DND-41 (cell line): ENCODE measurements around the gene ANKRD11.

Experiments
- ATAC-seq: fragments of 200-7000 bp; cut with Tn5 transposase; 3 replicates; pipeline ENCODE4 v1.9.1; 2021; ENCODE audit warnings: low read depth; ENCODE audit not compliant: insufficient read depth
- DNase-seq: peaks from one replicate; pipeline ENCODE4 v3.0.0-alpha.2; 2020
- H2AFZ ChIP-seq: 2 replicates; pipeline ENCODE4 v1.6.0; 2012; ENCODE audit warnings: low read depth, low read length
- H3K27ac ChIP-seq: 2 replicates; pipeline ENCODE4 v1.5.1; 2012; ENCODE audit warnings: low read length, inconsistent platforms
- H3K27me3 ChIP-seq: fragments of 200-600 bp; sonication (generic); 2 replicates; pipeline ENCODE4 v1.6.0; 2012; ENCODE audit warnings: low read length, mild to moderate bottlenecking, inconsistent platforms; ENCODE audit not compliant: insufficient read depth, poor library complexity
- H3K36me3 ChIP-seq: 2 replicates; pipeline ENCODE4 v1.5.1; 2012; ENCODE audit warnings: low read length, inconsistent platforms; ENCODE audit not compliant: insufficient read depth
- H3K4me1 ChIP-seq: 2 replicates; pipeline ENCODE4 v1.5.1; 2012; ENCODE audit warnings: mild to moderate bottlenecking, low read length; ENCODE audit not compliant: insufficient read depth
- H3K4me2 ChIP-seq: 2 replicates; pipeline ENCODE4 v1.6.0; 2012; ENCODE audit warnings: mild to moderate bottlenecking, moderate library complexity, low read length, inconsistent platforms; ENCODE audit not compliant: insufficient read depth
- H3K4me3 ChIP-seq, 2 experiments: fragments of 200-600 bp in 1 of 2; shearing (Covaris generic) in 1 of 2; 2 replicates each; pipeline ENCODE4 v1.5.1; 2012 to 2016; ENCODE audit warnings: inconsistent platforms in 2 of 2, low read length in 2 of 2, mild to moderate bottlenecking in 2 of 2, low read depth in 1 of 2, moderate library complexity in 1 of 2
- H3K79me2 ChIP-seq: 2 replicates; pipeline ENCODE4 v1.6.0; 2012; ENCODE audit warnings: low read length, inconsistent platforms; ENCODE audit not compliant: insufficient read depth
- H3K9ac ChIP-seq: 2 replicates; pipeline ENCODE4 v1.6.0; 2012; ENCODE audit warnings: low read depth, mild to moderate bottlenecking, inconsistent platforms, low read length, moderate library complexity
- H3K9me3 ChIP-seq: 2 replicates; pipeline ENCODE4 v1.5.1; 2012; ENCODE audit warnings: low read length, moderate library complexity, mild to moderate bottlenecking, inconsistent platforms; ENCODE audit not compliant: insufficient read depth, severe bottlenecking
- H4K20me1 ChIP-seq: 2 replicates; pipeline ENCODE4 v1.6.0; 2012; ENCODE audit warnings: low read length; ENCODE audit not compliant: insufficient read depth
- CTCF ChIP-seq: IDR thresholded peaks from 2 replicates; pipeline ENCODE4 v1.5.1; 2012; ENCODE audit warnings: borderline replicate concordance, low read length, moderate library complexity, mild to moderate bottlenecking; ENCODE audit not compliant: poor library complexity, severe bottlenecking; ENCODE audit errors: extremely low read depth
- EZH2 ChIP-seq: IDR thresholded peaks from 3 replicates; pipeline ENCODE4 v1.6.1; 2012; ENCODE audit warnings: borderline replicate concordance, low read depth, mild to moderate bottlenecking, moderate library complexity, low read length, inconsistent platforms; ENCODE audit not compliant: severe bottlenecking

The ANKRD11 gene

GRCh38 chr16:89319886-89320781 is 170.2 kb downstream of the ANKRD11 start:
- Histone ChIP-seq H2AFZ (no peak overlapping the region), H4K20me1 (peaks cover 96% of the 10 kb centered on the region), H3K9ac (no peak overlapping the region), H3K9me3 (no peaks in the 10 kb centered on the region), H3K4me3 (no peak overlapping the region), H3K36me3 (peaks cover 58% of the 10 kb centered on the region), H3K4me1 (peaks cover 77% of the 10 kb centered on the region), H3K79me2 (peaks cover 100% of the 10 kb centered on the region), H3K4me2 (no peak overlapping the region), H3K27me3 (no peaks in the 10 kb centered on the region), H3K27ac (no peak overlapping the region; the same call in 1 of the 2 replicates)
- DNase-seq (no peak), ATAC-seq (no peak)
- no peak for TF ChIP-seq EZH2

GRCh38 chr16:89319631-89319885 is 170.8 kb downstream of the ANKRD11 start:
- H2AFZ ChIP-seq = no peak overlapping the region
- ATAC-seq (no peak), DNase-seq (no peak)
- H3K79me2 ChIP-seq = peaks cover 100% of the 10 kb centered on the region
- peaks cover 80% of the 10 kb centered on the region for H3K4me1 ChIP-seq
- no peak overlapping the region; the same call in 1 of the 2 replicates for H3K27ac ChIP-seq
- H3K9ac ChIP-seq = no peak overlapping the region
- no peak overlapping the region for H3K4me2 ChIP-seq
- H3K36me3 ChIP-seq = peaks cover 60% of the 10 kb centered on the region
- H4K20me1 ChIP-seq = peaks cover 96% of the 10 kb centered on the region
- TF ChIP-seq CTCF (no peak), EZH2 (no peak)
- H3K4me3 ChIP-seq = no peak overlapping the region
- H3K27me3 ChIP-seq = no peaks in the 10 kb centered on the region
- H3K9me3 ChIP-seq = no peaks in the 10 kb centered on the region

- Histone ChIP-seq H3K4me1 (peaks cover 80% of the 10 kb centered on the region), H3K27me3 (no peaks in the 10 kb centered on the region), H3K9me3 (no peaks in the 10 kb centered on the region), H3K79me2 (peaks cover 100% of the 10 kb centered on the region), H2AFZ (no peak overlapping the region), H3K36me3 (peaks cover 63% of the 10 kb centered on the region), H3K9ac (0 out of 2 replicates have a peak overlapping the region, but pooled peaks have one; percentile 6), H3K4me3 (no peak overlapping the region), H3K4me2 (peak overlapping the region; percentile 45; the same call in 1 of the 2 replicates), H4K20me1 (peaks cover 96% of the 10 kb centered on the region), H3K27ac (0 out of 2 replicates have a peak overlapping the region, but pooled peaks have one; percentile 36)
- TF ChIP-seq CTCF (no peak), EZH2 (no peak)
- no peak for DNase-seq
- no peak for ATAC-seq
Measured at GRCh38 chr16:89318871-89319630, 171.3 kb downstream of the ANKRD11 start.

- Histone ChIP-seq H3K9me3 (no peaks in the 10 kb centered on the region), H3K9ac (peak overlapping the region; percentile 6; the same call in 1 of the 2 replicates), H2AFZ (no peak overlapping the region), H4K20me1 (peaks cover 97% of the 10 kb centered on the region), H3K36me3 (peaks cover 65% of the 10 kb centered on the region), H3K4me2 (peak overlapping the region; percentile 45; the same call in 1 of the 2 replicates), H3K27ac (peak overlapping the region; percentile 36), H3K4me3 (no peak overlapping the region), H3K27me3 (no peaks in the 10 kb centered on the region), H3K4me1 (peaks cover 80% of the 10 kb centered on the region), H3K79me2 (peaks cover 100% of the 10 kb centered on the region)
- DNase-seq (no peak), ATAC-seq (no peak)
- no peak for TF ChIP-seq CTCF
- no peak for TF ChIP-seq EZH2
Measured at GRCh38 chr16:89318430-89318758, 172.0 kb downstream of the ANKRD11 start.
